NOMO-1 treated with dmso at 0.1 percent for 144 hours (cell line): ENCODE data around the gene KLHL25.

Experiments
- DNase-seq: peaks from one replicate; lab custom pipeline; 2025; ENCODE audit not compliant: unreplicated experiment; lab: John Stamatoyannopoulos, UW

The KLHL25 gene

GRCh38 chr15:85749261-85750151 is 45.2 kb downstream of the KLHL25 start:
- DNase-seq = no peak

GRCh38 chr15:85748729-85749128 is 46.0 kb downstream of the KLHL25 start:
- no peak for DNase-seq

GRCh38 chr15:85748176-85748575 is 46.5 kb downstream of the KLHL25 start:
- DNase-seq = no peak

GRCh38 chr15:85746641-85747040 is 48.1 kb downstream of the KLHL25 start:
- DNase-seq = no peak

GRCh38 chr15:85745525-85746150 is 49.1 kb downstream of the KLHL25 start:
- DNase-seq = no peak

GRCh38 chr15:85745023-85745422 is 49.7 kb downstream of the KLHL25 start:
- DNase-seq = no peak

GRCh38 chr15:85744579-85744978 is 50.1 kb downstream of the KLHL25 start:
- DNase-seq = no peak

- DNase-seq = no peak
Measured at GRCh38 chr15:85743392-85744055, 51.2 kb downstream of the KLHL25 start.

- no peak for DNase-seq
Measured at GRCh38 chr15:85742186-85742821, 52.4 kb downstream of the KLHL25 start.

GRCh38 chr15:85741662-85742061 is 53.1 kb downstream of the KLHL25 start:
- no peak for DNase-seq

- DNase-seq = no peak
Measured at GRCh38 chr15:85741021-85741421, 53.7 kb downstream of the KLHL25 start.

GRCh38 chr15:85737061-85737460 is 57.7 kb downstream of the KLHL25 start:
- DNase-seq = no peak

GRCh38 chr15:85733416-85733815 is 61.3 kb downstream of the KLHL25 start:
- no peak for DNase-seq

- DNase-seq = no peak
Measured at GRCh38 chr15:85730001-85730820, 64.5 kb downstream of the KLHL25 start.

- no peak for DNase-seq
Measured at GRCh38 chr15:85727068-85727467, 67.7 kb downstream of the KLHL25 start.

GRCh38 chr15:85726454-85726853 is 68.3 kb downstream of the KLHL25 start:
- DNase-seq = no peak

- DNase-seq = no peak
Measured at GRCh38 chr15:85725564-85725963, 69.2 kb downstream of the KLHL25 start.

GRCh38 chr15:85725019-85725418 is 69.7 kb downstream of the KLHL25 start:
- DNase-seq = no peak

- DNase-seq = no peak
Measured at GRCh38 chr15:85723960-85724945, 70.5 kb downstream of the KLHL25 start.
